Upper lobe of right lung (tissue), 1 donor: ENCODE results near the gene PRKD3. TPM values are rescaled to one million over a fixed set of nuclear protein-coding genes. Genes with fewer than 3 reads are reported as not detected.

Source experiments
- ATAC-seq: fragments of 200-7000 bp; cut with Tn5 transposase; one replicate; pipeline ENCODE4 v1.9.1; 2020; ENCODE audit warnings: mild to moderate bottlenecking, moderate library complexity
- DNase-seq: peaks from one replicate; pipeline ENCODE4 v3.0.0-alpha.2; 2020
- H3K27ac ChIP-seq: fragments of 200-600 bp; one replicate; pipeline ENCODE4 v1.8.0; 2022
- H3K27me3 ChIP-seq: fragments of 200-600 bp; one replicate; pipeline ENCODE4 v1.8.0; 2022; ENCODE audit warnings: mild to moderate bottlenecking
- H3K36me3 ChIP-seq: fragments of 200-600 bp; one replicate; pipeline ENCODE4 v1.8.0; 2022
- H3K4me1 ChIP-seq: fragments of 200-600 bp; one replicate; pipeline ENCODE4 v1.8.0; 2022
- H3K4me3 ChIP-seq: fragments of 200-600 bp; one replicate; pipeline ENCODE4 v1.8.0; 2022; ENCODE audit warnings: mild to moderate bottlenecking
- H3K9me3 ChIP-seq: fragments of 200-600 bp; one replicate; pipeline ENCODE4 v1.8.0; 2022
- CTCF ChIP-seq: fragments of 200-600 bp; IDR thresholded peaks from one replicate; pipeline ENCODE4 v1.8.0; 2022; ENCODE audit warnings: antibody characterized with exemption
- intact Hi-C: fragments of 100-400 bp; cut with DNase I; formaldehyde crosslinking; loops from one replicate; pipeline ENCODE4 v1.11.0; 2022
- total RNA-seq: library from RNA; stranded (reverse); fragmentation: NEBNext Ultra II Directional; extraction: Animal tissue kit (Norgen Biotek cat#: 25700); gene quantifications from one replicate; pipeline ENCODE4 v1.2.1, GENCODE V29; 2021
- donor health status: DM: no; HTN: yes; CAD: no; lungs with severe emphysema.

PRKD3 gene
- total RNA-seq, 1 donor from 2014 or later: 43.6 TPM

GRCh38 chr2:37321029-37321682 lies 3.5 kb downstream of the PRKD3 start:
- ATAC-seq: no peak

GRCh38 chr2:37319754-37320609 lies 4.7 kb downstream of the PRKD3 start:
- intact Hi-C loops: no loop called here
- H3K36me3 ChIP-seq: no peaks in the 10 kb centered on the region
- no peak for TF ChIP-seq CTCF
- H3K4me3 ChIP-seq: no peak overlapping the region
- ATAC-seq (no peak), DNase-seq (no peak)
- H3K4me1 ChIP-seq: peaks cover 28% of the 10 kb centered on the region
- no peak overlapping the region for H3K27ac ChIP-seq
- no peaks in the 10 kb centered on the region for H3K27me3 ChIP-seq
- H3K9me3 ChIP-seq: no peaks in the 10 kb centered on the region

More at GRCh38 chr2:37321029-37321682, 3.5 kb downstream of the PRKD3 start:
- H3K27me3 ChIP-seq: no peaks in the 10 kb centered on the region
- intact Hi-C loops: no loop called here
- no peaks in the 10 kb centered on the region for H3K36me3 ChIP-seq
- H3K4me1 ChIP-seq: peaks cover 28% of the 10 kb centered on the region
- DNase-seq: no peak
- H3K9me3 ChIP-seq: no peaks in the 10 kb centered on the region
- H3K4me3 ChIP-seq: no peak overlapping the region
- H3K27ac ChIP-seq: no peak overlapping the region
- no peak for TF ChIP-seq CTCF

- Histone ChIP-seq H3K27me3 (no peaks in the 10 kb centered on the region), H3K4me3 (no peak overlapping the region), H3K36me3 (no peaks in the 10 kb centered on the region), H3K4me1 (peaks cover 28% of the 10 kb centered on the region), H3K9me3 (no peaks in the 10 kb centered on the region), H3K27ac (no peak overlapping the region)
- DNase-seq (no peak), ATAC-seq (peak; percentile 41)
- intact Hi-C loops: no loop called here
- TF ChIP-seq CTCF: no peak
These were observed 6.2 kb downstream of the PRKD3 start for GRCh38 chr2:37318401-37318800.

- Histone ChIP-seq H3K4me3 (no peak overlapping the region), H3K4me1 (peaks cover 35% of the 10 kb centered on the region), H3K27ac (no peak overlapping the region), H3K27me3 (no peaks in the 10 kb centered on the region), H3K9me3 (no peaks in the 10 kb centered on the region), H3K36me3 (no peaks in the 10 kb centered on the region)
- DNase-seq: no peak
- intact Hi-C loops: no loop called here
- TF ChIP-seq CTCF: no peak
- ATAC-seq: no peak
These were observed 6.9 kb downstream of the PRKD3 start for GRCh38 chr2:37317746-37318145.

GRCh38 chr2:37316181-37316580 lies 8.5 kb downstream of the PRKD3 start:
- Histone ChIP-seq H3K27ac (no peak overlapping the region), H3K9me3 (no peaks in the 10 kb centered on the region), H3K36me3 (no peaks in the 10 kb centered on the region), H3K27me3 (no peaks in the 10 kb centered on the region), H3K4me1 (peaks cover 30% of the 10 kb centered on the region), H3K4me3 (no peak overlapping the region)
- no peak for TF ChIP-seq CTCF
- DNase-seq (no peak), ATAC-seq (no peak)
- intact Hi-C loops: no loop called here
